ENCODE measurements around the gene TPSAB1. TPM values are rescaled to one million over a fixed set of nuclear protein-coding genes. Genes with fewer than 3 reads are reported as not detected.

Gene TPSAB1
- total RNA-seq, 1 donor from 2014 or later, result not detected

GRCh38 chr16:1286513-1287094 is 46.1 kb downstream of the TPSAB1 start:
- Mint-ChIP-seq H3K4me1 (ENCODE audit: low read depth) (no peaks in the 10 kb centered on the region), H3K36me3 (ENCODE audit: low read depth) (no peaks in the 10 kb centered on the region), H3K27ac (no peak overlapping the region), H3K4me3 (no peak overlapping the region), H3K9me3 (no peaks in the 10 kb centered on the region), H3K27me3 (ENCODE audit: insufficient read depth) (peaks cover 14% of the 10 kb centered on the region)
- DNase-seq (ENCODE audit: low spot score), result no peak
- intact Hi-C loops (cut with micrococcal nuclease), result no loop called here

GRCh38 chr16:1287982-1288670 is 47.6 kb downstream of the TPSAB1 start:
- DNase-seq (ENCODE audit: low spot score), result no peak
- Mint-ChIP-seq H3K9me3 (no peaks in the 10 kb centered on the region), H3K4me1 (ENCODE audit: low read depth) (no peaks in the 10 kb centered on the region), H3K27me3 (ENCODE audit: insufficient read depth) (peaks cover 19% of the 10 kb centered on the region), H3K4me3 (no peak overlapping the region), H3K27ac (no peak overlapping the region), H3K36me3 (ENCODE audit: low read depth) (no peaks in the 10 kb centered on the region)
- intact Hi-C loops (cut with micrococcal nuclease), result no loop called here

GRCh38 chr16:1288813-1289476 is 48.4 kb downstream of the TPSAB1 start:
- intact Hi-C loops (cut with micrococcal nuclease), result no loop called here
- no peak for DNase-seq (ENCODE audit: low spot score)
- H3K27me3 Mint-ChIP-seq (ENCODE audit: insufficient read depth), result peaks cover 21% of the 10 kb centered on the region
- H3K4me1 Mint-ChIP-seq (ENCODE audit: low read depth), result no peaks in the 10 kb centered on the region
- H3K27ac Mint-ChIP-seq, result no peak overlapping the region
- no peaks in the 10 kb centered on the region for H3K9me3 Mint-ChIP-seq
- H3K4me3 Mint-ChIP-seq, result no peak overlapping the region
- no peaks in the 10 kb centered on the region for H3K36me3 Mint-ChIP-seq (ENCODE audit: low read depth)

DNA sequence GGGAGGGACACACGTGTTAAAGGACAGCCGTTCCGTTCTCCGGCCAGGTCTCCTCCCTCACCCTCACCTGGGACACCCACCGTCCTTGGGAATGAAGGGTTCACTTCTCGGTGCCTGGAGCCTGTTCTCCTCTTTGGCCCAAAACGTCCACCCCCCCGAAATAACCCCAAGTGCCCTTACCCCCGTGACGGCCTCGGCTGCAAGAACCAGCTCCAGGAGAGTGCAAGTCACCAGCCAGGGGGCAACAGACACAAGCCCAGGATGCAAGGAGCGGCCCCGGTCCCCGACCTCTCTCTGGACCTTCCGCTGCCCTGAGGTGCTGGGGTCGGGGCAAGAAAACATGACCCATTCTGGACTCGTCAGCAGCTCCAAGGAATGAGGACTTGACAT is 49.0 kb downstream of the TPSAB1 start:
- Mint-ChIP-seq H3K36me3 (ENCODE audit: low read depth) (no peaks in the 10 kb centered on the region), H3K4me1 (ENCODE audit: low read depth) (no peaks in the 10 kb centered on the region), H3K9me3 (no peaks in the 10 kb centered on the region), H3K27me3 (ENCODE audit: insufficient read depth) (peaks cover 23% of the 10 kb centered on the region), H3K27ac (no peak overlapping the region), H3K4me3 (no peak overlapping the region)
- intact Hi-C loops (cut with micrococcal nuclease), result no loop called here
- DNase-seq (ENCODE audit: low spot score), result no peak

DNA sequence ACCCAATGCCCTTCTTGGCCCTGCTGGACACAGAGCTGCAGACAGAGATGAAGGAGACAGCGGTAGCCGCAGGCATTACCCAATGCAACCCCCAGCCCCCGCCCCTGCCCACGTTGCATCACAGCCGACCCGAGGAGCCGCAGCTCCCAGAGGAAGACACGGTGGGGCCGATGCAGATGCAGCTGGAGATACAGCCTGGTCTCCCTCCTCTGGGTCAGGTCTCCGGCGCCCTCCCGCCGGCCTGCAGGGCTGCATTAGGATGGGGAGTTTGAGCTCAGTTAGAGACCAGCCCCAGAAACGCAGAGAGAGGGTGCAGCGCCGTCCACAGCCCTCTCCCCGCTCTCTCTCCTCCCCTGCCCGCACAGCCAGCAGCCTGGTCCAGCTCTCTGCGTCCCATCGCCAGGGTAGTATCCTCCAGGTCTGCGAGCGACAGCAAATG is 49.6 kb downstream of the TPSAB1 start:
- no peak overlapping the region for H3K27ac Mint-ChIP-seq
- no peak for DNase-seq (ENCODE audit: low spot score)
- H3K36me3 Mint-ChIP-seq (ENCODE audit: low read depth), result no peaks in the 10 kb centered on the region
- no peak overlapping the region for H3K4me3 Mint-ChIP-seq
- peaks cover 24% of the 10 kb centered on the region for H3K27me3 Mint-ChIP-seq (ENCODE audit: insufficient read depth)
- no peaks in the 10 kb centered on the region for H3K9me3 Mint-ChIP-seq
- intact Hi-C loops (cut with micrococcal nuclease), result no loop called here
- H3K4me1 Mint-ChIP-seq (ENCODE audit: low read depth), result no peaks in the 10 kb centered on the region

- H3K27ac Mint-ChIP-seq, result no peak overlapping the region
- DNase-seq (ENCODE audit: low spot score), result no peak
- H3K36me3 Mint-ChIP-seq (ENCODE audit: low read depth), result no peaks in the 10 kb centered on the region
- H3K4me3 Mint-ChIP-seq, result no peak overlapping the region
- no peaks in the 10 kb centered on the region for H3K9me3 Mint-ChIP-seq
- intact Hi-C loops (cut with micrococcal nuclease), result no loop called here
- H3K27me3 Mint-ChIP-seq (ENCODE audit: insufficient read depth), result peaks cover 26% of the 10 kb centered on the region
- no peaks in the 10 kb centered on the region for H3K4me1 Mint-ChIP-seq (ENCODE audit: low read depth)
Observed at GRCh38 chr16:1290860-1291575, 50.5 kb downstream of the TPSAB1 start.

- H3K27ac Mint-ChIP-seq, result no peak overlapping the region
- no peak for DNase-seq (ENCODE audit: low spot score)
- H3K36me3 Mint-ChIP-seq (ENCODE audit: low read depth), result no peaks in the 10 kb centered on the region
- intact Hi-C loops (cut with micrococcal nuclease), result no loop called here
- peaks cover under 1% of the 10 kb centered on the region for H3K4me1 Mint-ChIP-seq (ENCODE audit: low read depth)
- H3K9me3 Mint-ChIP-seq, result no peaks in the 10 kb centered on the region
- peaks cover 26% of the 10 kb centered on the region for H3K27me3 Mint-ChIP-seq (ENCODE audit: insufficient read depth)
- no peak overlapping the region for H3K4me3 Mint-ChIP-seq
Observed at GRCh38 chr16:1291576-1291974, 51.1 kb downstream of the TPSAB1 start.

Other genes starting within 250 kb of the TPSAB1 start
- gene SSTR5, start 168.0 kb upstream of the TPSAB1 start, total RNA-seq, result not detected in 2 replicates
- not detected in 2 replicates for gene C1QTNF8, start 144.5 kb upstream of the TPSAB1 start, total RNA-seq
- gene CACNA1H, start 87.6 kb upstream of the TPSAB1 start, total RNA-seq, result 0.12 and 0.18 TPM in 2 replicates
- not detected in 2 replicates for gene TPSG1, start 15.4 kb upstream of the TPSAB1 start, total RNA-seq
- gene TPSB2, start 10.5 kb upstream of the TPSAB1 start, total RNA-seq, result not detected in 2 replicates
- not detected in 2 replicates for gene TPSD1, start 15.4 kb downstream of the TPSAB1 start, total RNA-seq
- 257 TPM in 2 replicates for gene UBE2I, start 68.9 kb downstream of the TPSAB1 start, total RNA-seq
- gene BAIAP3, start 92.9 kb downstream of the TPSAB1 start, total RNA-seq, result 0.07 and 0.18 TPM in 2 replicates
- gene TSR3, start 111.2 kb downstream of the TPSAB1 start, total RNA-seq, result 87.4 and 89.4 TPM in 2 replicates
- gene GNPTG, start 111.2 kb downstream of the TPSAB1 start, total RNA-seq, result 21.4 and 22.5 TPM in 2 replicates
- 42.7 and 46.1 TPM in 2 replicates for gene UNKL, start 174.0 kb downstream of the TPSAB1 start, total RNA-seq
- gene UQCC4, start 180.0 kb downstream of the TPSAB1 start, total RNA-seq, result 22.6 and 23.4 TPM in 2 replicates
- not detected in 2 replicates for gene PERCC1, start 190.4 kb downstream of the TPSAB1 start, total RNA-seq
- 0.44 and 2.0 TPM in 2 replicates for gene CCDC154, start 203.9 kb downstream of the TPSAB1 start, total RNA-seq
- gene CLCN7, start 234.3 kb downstream of the TPSAB1 start, total RNA-seq, result 61.7 and 68.7 TPM in 2 replicates
- 0.20 TPM in 1 of 2 replicates, not detected in the other for gene PTX4, start 248.2 kb downstream of the TPSAB1 start, total RNA-seq